Activated CD8-positive, alpha-beta memory T cell treated with anti-CD3 and anti-CD28 coated beads, Interleukin-2, amount 50 U/mL, for 1 hour (primary cell): ENCODE measurements around the gene LRRC31.

Experiments used
- DNase-seq: peaks from one replicate; pipeline ENCODE4 v3.0.0-alpha.2; 2020; ENCODE audit errors: extremely low read depth

The LRRC31 gene

GRCh38 chr3:169869484-169870220 is at the start of gene LRRC31:
TSS of gene LRRC31 (minus strand) at chr3:169869935. CDS start at chr3:169869807, 128 bp downstream.
- no peak for DNase-seq

- DNase-seq: no peak
Observed at GRCh38 chr3:169914321-169914720, 44.6 kb upstream of the LRRC31 start.

GRCh38 chr3:169913323-169913722 is 43.6 kb upstream of the LRRC31 start:
- no peak for DNase-seq

- no peak for DNase-seq
Observed at GRCh38 chr3:169911272-169911671, 41.5 kb upstream of the LRRC31 start, which contains the start of gene SAMD7. TSS of gene SAMD7 (plus strand) at chr3:169911572. CDS start at chr3:169919499, 7,927 bp downstream.

- DNase-seq: no peak
Observed at GRCh38 chr3:169907944-169908343, 38.2 kb upstream of the LRRC31 start.

GRCh38 chr3:169907476-169907875 is 37.7 kb upstream of the LRRC31 start:
- no peak for DNase-seq

- DNase-seq: no peak
Observed at GRCh38 chr3:169905404-169905803, 35.7 kb upstream of the LRRC31 start.

- DNase-seq: no peak
Observed at GRCh38 chr3:169901453-169901852, 31.7 kb upstream of the LRRC31 start.

- DNase-seq: no peak
Observed at GRCh38 chr3:169897284-169897683, 27.5 kb upstream of the LRRC31 start.

- no peak for DNase-seq
Observed at GRCh38 chr3:169895072-169895471, 25.3 kb upstream of the LRRC31 start.

GRCh38 chr3:169894110-169894509 is 24.4 kb upstream of the LRRC31 start:
- no peak for DNase-seq

GRCh38 chr3:169891886-169892285 is 22.2 kb upstream of the LRRC31 start:
- no peak for DNase-seq

- no peak for DNase-seq
Observed at GRCh38 chr3:169886671-169887070, 16.9 kb upstream of the LRRC31 start.

GRCh38 chr3:169880576-169881250 is 11.0 kb upstream of the LRRC31 start:
- no peak for DNase-seq

- no peak for DNase-seq
Observed at GRCh38 chr3:169879845-169880575, 10.3 kb upstream of the LRRC31 start.

GRCh38 chr3:169879013-169879557 is 9.3 kb upstream of the LRRC31 start:
- DNase-seq: no peak

GRCh38 chr3:169871129-169871886 is 1.6 kb upstream of the LRRC31 start:
- DNase-seq: no peak

GRCh38 chr3:169868369-169868768 is 1.4 kb downstream of the LRRC31 start:
- no peak for DNase-seq

GRCh38 chr3:169867584-169868210 is 2.0 kb downstream of the LRRC31 start:
- DNase-seq: no peak

- no peak for DNase-seq
Observed at GRCh38 chr3:169865176-169865767, 4.5 kb downstream of the LRRC31 start.

GRCh38 chr3:169864270-169864669 is 5.5 kb downstream of the LRRC31 start:
- DNase-seq: no peak
